HL-60 (cell line): ENCODE measurements around the gene MAP7.

Source experiments
- DNase-seq, 2 experiments: peaks; one replicate each; pipeline ENCODE4 v3.0.0-alpha.2; 2010 to 2020; ENCODE audit warnings: low read depth in 1 of 2, low spot score in 1 of 2
- H3K27ac ChIP-seq: fragments of 250-450 bp; sonication (Bioruptor Pico); replicated peaks from 2 replicates; pipeline ENCODE4 v1.5.1; 2020; ENCODE audit warnings: mild to moderate bottlenecking, moderate library complexity
- H3K27me3 ChIP-seq: fragments of 250-450 bp; sonication (Bioruptor Pico); 2 replicates; pipeline ENCODE4 v1.5.1; 2021; ENCODE audit warnings: mild to moderate bottlenecking, moderate library complexity; ENCODE audit not compliant: insufficient read depth, poor library complexity, severe bottlenecking
- H3K4me3 ChIP-seq: replicated peaks from 2 replicates; pipeline ENCODE4 v1.5.1; 2011; ENCODE audit warnings: mild to moderate bottlenecking, control low read depth, low read length; ENCODE audit not compliant: insufficient read depth
- GABPA ChIP-seq: IDR thresholded peaks from 2 replicates; pipeline ENCODE4 v1.6.1; 2012; ENCODE audit warnings: low read depth
- POLR2AphosphoS5 ChIP-seq: IDR thresholded peaks from 2 replicates; pipeline ENCODE4 v1.6.1; 2012; ENCODE audit warnings: low read depth
- SPI1 ChIP-seq: IDR thresholded peaks from 2 replicates; pipeline ENCODE4 v1.6.1; 2012; ENCODE audit warnings: low read depth, mild to moderate bottlenecking, borderline replicate concordance
- TF ChIP-seq, protein P1 (sequence below): IDR thresholded peaks from 2 replicates; pipeline ENCODE4 v1.6.1; 2012; ENCODE audit warnings: low read depth; ENCODE audit not compliant: insufficient replicate concordance
- TF ChIP-seq, protein P2 (sequence below): IDR thresholded peaks from one replicate; pipeline ENCODE4 v1.5.1; 2011; ENCODE audit warnings: low read length, control low read depth, inconsistent platforms; ENCODE audit not compliant: insufficient read depth

Gene MAP7

DNA sequence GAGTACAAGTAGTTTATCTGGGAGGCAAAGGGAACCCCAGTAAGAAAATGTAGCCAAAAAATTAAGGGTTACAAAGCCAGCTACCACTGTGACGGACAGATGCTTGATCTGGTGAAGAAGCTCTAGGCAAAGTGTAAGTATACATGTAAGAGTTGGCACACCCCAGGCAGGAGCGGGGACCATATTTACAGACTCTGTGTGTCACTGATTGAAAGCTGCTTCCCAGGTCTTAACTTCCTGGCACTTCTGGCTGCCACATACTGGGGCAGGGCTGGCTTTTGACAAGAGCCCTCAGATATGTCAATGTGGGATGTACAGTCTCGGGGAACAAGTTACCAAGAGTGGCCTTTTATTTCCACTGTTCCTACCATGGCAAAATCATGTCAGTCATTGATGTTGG, 212.6 kb downstream of the MAP7 start:
- no peak for DNase-seq
- H3K4me3 ChIP-seq, result no peak overlapping the region
- no peak for TF ChIP-seq GABPA
- no peak for TF ChIP-seq POLR2AphosphoS5
- TF ChIP-seq, protein P1, sequence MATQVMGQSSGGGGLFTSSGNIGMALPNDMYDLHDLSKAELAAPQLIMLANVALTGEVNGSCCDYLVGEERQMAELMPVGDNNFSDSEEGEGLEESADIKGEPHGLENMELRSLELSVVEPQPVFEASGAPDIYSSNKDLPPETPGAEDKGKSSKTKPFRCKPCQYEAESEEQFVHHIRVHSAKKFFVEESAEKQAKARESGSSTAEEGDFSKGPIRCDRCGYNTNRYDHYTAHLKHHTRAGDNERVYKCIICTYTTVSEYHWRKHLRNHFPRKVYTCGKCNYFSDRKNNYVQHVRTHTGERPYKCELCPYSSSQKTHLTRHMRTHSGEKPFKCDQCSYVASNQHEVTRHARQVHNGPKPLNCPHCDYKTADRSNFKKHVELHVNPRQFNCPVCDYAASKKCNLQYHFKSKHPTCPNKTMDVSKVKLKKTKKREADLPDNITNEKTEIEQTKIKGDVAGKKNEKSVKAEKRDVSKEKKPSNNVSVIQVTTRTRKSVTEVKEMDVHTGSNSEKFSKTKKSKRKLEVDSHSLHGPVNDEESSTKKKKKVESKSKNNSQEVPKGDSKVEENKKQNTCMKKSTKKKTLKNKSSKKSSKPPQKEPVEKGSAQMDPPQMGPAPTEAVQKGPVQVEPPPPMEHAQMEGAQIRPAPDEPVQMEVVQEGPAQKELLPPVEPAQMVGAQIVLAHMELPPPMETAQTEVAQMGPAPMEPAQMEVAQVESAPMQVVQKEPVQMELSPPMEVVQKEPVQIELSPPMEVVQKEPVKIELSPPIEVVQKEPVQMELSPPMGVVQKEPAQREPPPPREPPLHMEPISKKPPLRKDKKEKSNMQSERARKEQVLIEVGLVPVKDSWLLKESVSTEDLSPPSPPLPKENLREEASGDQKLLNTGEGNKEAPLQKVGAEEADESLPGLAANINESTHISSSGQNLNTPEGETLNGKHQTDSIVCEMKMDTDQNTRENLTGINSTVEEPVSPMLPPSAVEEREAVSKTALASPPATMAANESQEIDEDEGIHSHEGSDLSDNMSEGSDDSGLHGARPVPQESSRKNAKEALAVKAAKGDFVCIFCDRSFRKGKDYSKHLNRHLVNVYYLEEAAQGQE, result no peak
- no peak for TF ChIP-seq SPI1
- TF ChIP-seq, protein P2, sequence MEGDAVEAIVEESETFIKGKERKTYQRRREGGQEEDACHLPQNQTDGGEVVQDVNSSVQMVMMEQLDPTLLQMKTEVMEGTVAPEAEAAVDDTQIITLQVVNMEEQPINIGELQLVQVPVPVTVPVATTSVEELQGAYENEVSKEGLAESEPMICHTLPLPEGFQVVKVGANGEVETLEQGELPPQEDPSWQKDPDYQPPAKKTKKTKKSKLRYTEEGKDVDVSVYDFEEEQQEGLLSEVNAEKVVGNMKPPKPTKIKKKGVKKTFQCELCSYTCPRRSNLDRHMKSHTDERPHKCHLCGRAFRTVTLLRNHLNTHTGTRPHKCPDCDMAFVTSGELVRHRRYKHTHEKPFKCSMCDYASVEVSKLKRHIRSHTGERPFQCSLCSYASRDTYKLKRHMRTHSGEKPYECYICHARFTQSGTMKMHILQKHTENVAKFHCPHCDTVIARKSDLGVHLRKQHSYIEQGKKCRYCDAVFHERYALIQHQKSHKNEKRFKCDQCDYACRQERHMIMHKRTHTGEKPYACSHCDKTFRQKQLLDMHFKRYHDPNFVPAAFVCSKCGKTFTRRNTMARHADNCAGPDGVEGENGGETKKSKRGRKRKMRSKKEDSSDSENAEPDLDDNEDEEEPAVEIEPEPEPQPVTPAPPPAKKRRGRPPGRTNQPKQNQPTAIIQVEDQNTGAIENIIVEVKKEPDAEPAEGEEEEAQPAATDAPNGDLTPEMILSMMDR, result no peak

DNA sequence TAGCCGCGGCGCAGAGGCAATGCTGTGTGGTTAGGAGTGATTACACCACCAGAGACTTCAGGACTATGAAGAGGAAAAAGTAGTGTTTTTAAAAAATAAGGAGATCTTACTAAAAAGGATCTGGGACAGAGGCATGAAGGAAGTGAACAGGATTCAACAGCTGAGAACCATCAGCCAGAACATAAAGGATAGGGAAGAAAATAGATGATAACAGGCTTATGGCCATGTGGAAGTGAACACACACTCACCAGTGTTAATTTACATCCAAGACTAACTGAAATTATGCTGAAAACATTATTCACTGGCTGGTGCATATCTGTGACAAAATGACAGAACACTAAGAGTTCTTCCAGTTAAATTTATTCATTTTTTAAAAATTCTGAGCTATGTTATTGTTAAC, 213.1 kb downstream of the MAP7 start:
- TF ChIP-seq GABPA (no peak), POLR2AphosphoS5 (no peak), SPI1 (no peak)
- TF ChIP-seq, protein P1, result no peak
- TF ChIP-seq, protein P2, result no peak
- no peak overlapping the region for H3K27ac ChIP-seq
- no peak overlapping the region for H3K4me3 ChIP-seq
- no peaks in the 10 kb centered on the region for H3K27me3 ChIP-seq
- DNase-seq, result no peak

More for the DNA sequence above, 212.6 kb downstream of the MAP7 start:
- Histone ChIP-seq H3K27me3 (no peaks in the 10 kb centered on the region), H3K27ac (no peak overlapping the region)

DNA sequence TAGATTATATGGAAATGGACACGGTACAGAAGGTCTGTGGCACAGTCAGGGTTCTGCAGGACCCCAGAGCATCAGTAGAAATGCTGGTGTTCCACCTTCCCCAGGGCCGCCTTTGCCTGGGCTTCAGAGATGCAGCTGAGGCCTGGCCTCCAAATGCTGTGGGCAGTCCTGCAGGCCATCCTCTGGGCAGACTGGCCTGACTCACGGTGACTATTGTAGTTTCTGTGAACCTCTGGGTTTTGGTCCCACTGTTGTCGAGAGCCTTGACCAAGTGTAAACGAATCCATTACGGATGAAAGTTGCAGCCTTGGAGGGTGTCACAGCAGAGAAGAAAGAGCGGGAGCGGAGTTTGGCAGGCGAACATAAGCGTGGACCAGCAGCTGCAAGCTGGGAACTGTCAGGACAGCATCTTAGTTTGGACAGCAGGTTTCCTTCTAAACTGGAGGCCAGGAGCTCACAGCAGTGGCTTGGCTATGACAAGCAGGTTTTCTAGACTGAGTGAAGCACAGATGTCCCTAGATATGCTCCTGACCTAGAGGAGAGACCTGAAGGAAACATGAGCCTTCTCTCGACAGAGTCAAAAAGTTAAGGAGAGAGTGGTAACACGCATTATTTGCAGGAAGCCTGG, 214.4 kb downstream of the MAP7 start:
- no peaks in the 10 kb centered on the region for H3K27me3 ChIP-seq
- H3K4me3 ChIP-seq, result no peak overlapping the region
- no peak for DNase-seq
- H3K27ac ChIP-seq, result no peak overlapping the region
- TF ChIP-seq, protein P2, result no peak
- TF ChIP-seq GABPA, result no peak
- TF ChIP-seq POLR2AphosphoS5, result no peak
- TF ChIP-seq, protein P1, result no peak
- no peak for TF ChIP-seq SPI1
